ENCODE results near the gene COX7A2.
A peak's percentile ranks its signal among the peaks of the same experiment; 100 is the strongest.

COX7A2 gene

GRCh38 chr6:75243333-75244062 is at the start of gene COX7A2:
COX7A2 (minus strand) TSS chr6:75243801; CDS start chr6:75243734, 67 bp downstream.
- DNase-seq = peak; percentile 99

- no peak for DNase-seq
Observed at GRCh38 chr6:75292555-75292954, 49.0 kb upstream of the COX7A2 start.

GRCh38 chr6:75291744-75292143 is 48.1 kb upstream of the COX7A2 start:
- DNase-seq = no peak

GRCh38 chr6:75291331-75291730 is 47.7 kb upstream of the COX7A2 start:
- no peak for DNase-seq

- DNase-seq = no peak
Observed at GRCh38 chr6:75290136-75290945, 46.7 kb upstream of the COX7A2 start.

- DNase-seq = no peak
Observed at GRCh38 chr6:75288023-75288422, 44.4 kb upstream of the COX7A2 start.

GRCh38 chr6:75287424-75287823 is 43.8 kb upstream of the COX7A2 start:
- DNase-seq = no peak

GRCh38 chr6:75286955-75287354 is 43.4 kb upstream of the COX7A2 start:
- DNase-seq = no peak

- peak; percentile 10 for DNase-seq
Observed at GRCh38 chr6:75285283-75285639, 41.7 kb upstream of the COX7A2 start.

GRCh38 chr6:75284632-75285282 is 41.2 kb upstream of the COX7A2 start, which contains the start of gene TMEM30A:
TMEM30A (minus strand) TSS chr6:75284792; CDS start chr6:75284638, 154 bp downstream.
- peak; percentile 99 for DNase-seq

GRCh38 chr6:75283907-75284631 is 40.5 kb upstream of the COX7A2 start:
- DNase-seq = peak; percentile 19

GRCh38 chr6:75282706-75283105 is 39.1 kb upstream of the COX7A2 start:
- no peak for DNase-seq

GRCh38 chr6:75281653-75282052 is 38.1 kb upstream of the COX7A2 start:
- DNase-seq = no peak

- DNase-seq = peak; percentile 11
Observed at GRCh38 chr6:75280131-75280855, 36.7 kb upstream of the COX7A2 start.

GRCh38 chr6:75279418-75279817 is 35.8 kb upstream of the COX7A2 start:
- no peak for DNase-seq

GRCh38 chr6:75278474-75279077 is 35.0 kb upstream of the COX7A2 start:
- no peak for DNase-seq

GRCh38 chr6:75275067-75275466 is 31.5 kb upstream of the COX7A2 start:
- DNase-seq = peak; percentile 99

GRCh38 chr6:75273009-75273408 is 29.4 kb upstream of the COX7A2 start:
- DNase-seq = peak; percentile 10

GRCh38 chr6:75272145-75272840 is 28.7 kb upstream of the COX7A2 start:
- peak; percentile 32 for DNase-seq

GRCh38 chr6:75268988-75269354 is 25.4 kb upstream of the COX7A2 start:
- no peak for DNase-seq

Data from HCEC 1CT (cell line).